Ishikawa (cell line): ENCODE results near the gene IL1RN.

Experiments used
- CEBPB ChIP-seq: IDR thresholded peaks from 2 replicates; pipeline ENCODE4 v1.6.1; 2012
- CREB1 ChIP-seq: IDR thresholded peaks from 2 replicates; pipeline ENCODE4 v1.6.1; 2012; ENCODE audit warnings: low read depth
- EGR1 ChIP-seq: IDR thresholded peaks from 2 replicates; pipeline ENCODE4 v1.6.1; 2012
- EP300 ChIP-seq: IDR thresholded peaks from 2 replicates; pipeline ENCODE4 v1.6.1; 2012; ENCODE audit warnings: borderline replicate concordance
- FOXM1 ChIP-seq: IDR thresholded peaks from 2 replicates; pipeline ENCODE4 v1.6.1; 2012; ENCODE audit warnings: low read depth, borderline replicate concordance
- MAX ChIP-seq: IDR thresholded peaks from 2 replicates; pipeline ENCODE4 v1.6.1; 2012
- NFIC ChIP-seq: IDR thresholded peaks from 2 replicates; pipeline ENCODE4 v1.6.1; 2012
- RAD21 ChIP-seq: IDR thresholded peaks from 2 replicates; pipeline ENCODE4 v1.6.1; 2012; ENCODE audit warnings: low read depth
- REST ChIP-seq: IDR thresholded peaks from 2 replicates; pipeline ENCODE4 v1.6.1; 2012; ENCODE audit warnings: low read depth, mild to moderate bottlenecking
- TAF1 ChIP-seq: IDR thresholded peaks from 2 replicates; pipeline ENCODE4 v1.6.1; 2012; ENCODE audit warnings: low read depth, mild to moderate bottlenecking
- TCF12 ChIP-seq: IDR thresholded peaks from 2 replicates; pipeline ENCODE4 v1.6.1; 2012; ENCODE audit warnings: low read depth
- TEAD4 ChIP-seq: IDR thresholded peaks from 2 replicates; pipeline ENCODE4 v1.6.1; 2012
- USF1 ChIP-seq: IDR thresholded peaks from 2 replicates; pipeline ENCODE4 v1.6.1; 2012
- YY1 ChIP-seq: IDR thresholded peaks from 2 replicates; pipeline ENCODE4 v1.6.1; 2012; ENCODE audit warnings: low read depth
- ZBTB7A ChIP-seq: IDR thresholded peaks from 2 replicates; pipeline ENCODE4 v1.6.1; 2012; ENCODE audit warnings: low read depth

Gene IL1RN, protein sequence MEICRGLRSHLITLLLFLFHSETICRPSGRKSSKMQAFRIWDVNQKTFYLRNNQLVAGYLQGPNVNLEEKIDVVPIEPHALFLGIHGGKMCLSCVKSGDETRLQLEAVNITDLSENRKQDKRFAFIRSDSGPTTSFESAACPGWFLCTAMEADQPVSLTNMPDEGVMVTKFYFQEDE

GRCh38 chr2:113126845-113127645 is at the start of gene IL1RN:
IL1RN (plus strand) TSS chr2:113127598; CDS start chr2:113127625, 27 bp downstream.
- no peak for TF ChIP-seq FOXM1
- TF ChIP-seq YY1: no peak
- TF ChIP-seq TAF1: no peak
- no peak for TF ChIP-seq RAD21
- no peak for TF ChIP-seq TEAD4
- TF ChIP-seq ZBTB7A: no peak
- no peak for TF ChIP-seq NFIC
- no peak for TF ChIP-seq CREB1
- TF ChIP-seq CEBPB: no peak
- TF ChIP-seq EP300: no peak
- TF ChIP-seq EGR1: no peak
- TF ChIP-seq TCF12: no peak
- TF ChIP-seq REST: no peak
- no peak for TF ChIP-seq MAX
- TF ChIP-seq USF1: no peak

- no peak for TF ChIP-seq YY1
- TF ChIP-seq ZBTB7A: no peak
- no peak for TF ChIP-seq RAD21
- TF ChIP-seq USF1: no peak
Measured at GRCh38 chr2:113077921-113078320, 49.5 kb upstream of the IL1RN start.

- no peak for TF ChIP-seq ZBTB7A
- TF ChIP-seq CREB1: no peak
- no peak for TF ChIP-seq EGR1
- no peak for TF ChIP-seq RAD21
- no peak for TF ChIP-seq MAX
Measured at GRCh38 chr2:113078350-113078839, 49.0 kb upstream of the IL1RN start.

DNA sequence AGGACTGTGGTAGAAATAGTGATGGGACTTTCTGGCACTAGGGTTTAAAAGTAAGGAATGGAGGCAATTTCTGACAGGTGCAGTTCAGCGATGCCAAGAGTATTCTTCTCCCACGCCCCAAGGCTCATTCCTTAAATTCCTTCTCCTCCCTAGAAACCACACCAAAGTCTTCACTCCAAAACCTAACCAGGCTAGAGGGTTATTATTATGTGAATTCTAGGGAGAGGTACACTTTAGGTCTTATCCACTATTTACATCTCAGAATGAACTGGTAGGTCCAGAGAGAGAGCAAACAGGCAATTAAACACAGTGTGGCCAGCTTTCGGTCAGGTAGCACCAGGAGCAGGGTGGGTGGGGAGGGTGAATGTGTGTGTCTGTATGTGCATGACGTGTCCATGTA is 48.3 kb upstream of the IL1RN start:
- TF ChIP-seq CEBPB (no peak), EP300 (peak; percentile 32; the same call in 1 of the 2 replicates), MAX (no peak), USF1 (no peak), TCF12 (peak; percentile 60; the same call in 1 of the 2 replicates), TEAD4 (peak; percentile 82), NFIC (peak; percentile 59), RAD21 (no peak)

DNA sequence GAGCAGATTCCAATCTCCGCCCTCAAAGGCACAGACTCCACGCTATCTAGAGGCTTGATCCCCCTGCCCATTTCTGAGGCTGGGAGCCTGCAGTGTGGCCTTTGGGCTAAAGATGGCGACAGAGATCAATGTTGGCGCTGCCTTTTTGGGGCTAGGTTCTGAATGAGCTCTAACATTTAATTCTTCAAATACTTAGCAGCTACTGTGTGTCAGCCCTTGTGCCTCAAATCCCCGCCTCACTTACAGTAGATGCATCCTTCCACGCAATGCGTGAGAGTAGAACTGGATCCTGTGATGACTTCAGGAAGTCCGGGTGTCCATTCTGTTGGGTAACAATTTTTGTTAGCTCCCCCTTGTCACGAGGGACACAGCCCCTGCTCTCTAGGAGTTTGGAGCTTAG is 47.3 kb upstream of the IL1RN start:
- TF ChIP-seq CREB1 (no peak), RAD21 (peak; percentile 81)

GRCh38 chr2:113081488-113082210 is 45.7 kb upstream of the IL1RN start:
- TF ChIP-seq REST (no peak), MAX (no peak), EGR1 (no peak), FOXM1 (no peak), TAF1 (no peak), NFIC (no peak), YY1 (no peak), TCF12 (no peak), USF1 (no peak), CEBPB (no peak), ZBTB7A (no peak), RAD21 (no peak), CREB1 (no peak), EP300 (no peak), TEAD4 (no peak)
